HFFc6 (cell line): ENCODE measurements around the gene TMPRSS5. TPM values are rescaled to one million over a fixed set of nuclear protein-coding genes. Genes with fewer than 3 reads are reported as not detected.
A peak's percentile ranks its signal among the peaks of the same experiment; 100 is the strongest.

Experiments used
- DNase-seq: peaks from one replicate; pipeline ENCODE4 v3.0.0-alpha.2; 2018
- H3K27ac Mint-ChIP-seq: 2 replicates; pipeline ENCODE4 v1.8.0; 2020; ENCODE audit warnings: mild to moderate bottlenecking, mixed read lengths
- H3K27me3 Mint-ChIP-seq: 2 replicates; pipeline ENCODE4 v1.8.0; 2021; ENCODE audit warnings: mild to moderate bottlenecking, moderate library complexity, mixed read lengths; ENCODE audit not compliant: insufficient read depth
- H3K36me3 Mint-ChIP-seq: 2 replicates; pipeline ENCODE4 v1.8.0; 2021; ENCODE audit warnings: low read depth, mixed read lengths
- H3K4me1 Mint-ChIP-seq: 2 replicates; pipeline ENCODE4 v1.8.0; 2020; ENCODE audit warnings: low read depth, mixed read lengths
- H3K4me3 Mint-ChIP-seq: 2 replicates; pipeline ENCODE4 v1.8.0; 2020; ENCODE audit warnings: mild to moderate bottlenecking, moderate library complexity, mixed read lengths
- H3K9me3 Mint-ChIP-seq: 2 replicates; pipeline ENCODE4 v1.8.0; 2020; ENCODE audit warnings: mild to moderate bottlenecking, mixed read lengths
- total RNA-seq, 6 experiments: library from RNA; stranded (reverse); fragmentation: NEBNext Ultra II Directional; extraction: Animal tissue kit (Norgen Biotek cat#: 25700); gene quantifications; 2 replicates in 1 of 6; 3 replicates in 5 of 6; pipeline ENCODE4 v1.2.3, GENCODE V29; 2021
- TF ChIP-seq, protein P1 (sequence below): fragments of 200-600 bp; sonication (generic); IDR thresholded peaks from 2 replicates; pipeline ENCODE4 v1.5.0; 2021; ENCODE audit warnings: antibody characterized with exemption, mild to moderate bottlenecking

Gene TMPRSS5
- total RNA-seq, 6 experiments from 2014 or later: 0.08 to 0.24 TPM; not detected in 4

DNA sequence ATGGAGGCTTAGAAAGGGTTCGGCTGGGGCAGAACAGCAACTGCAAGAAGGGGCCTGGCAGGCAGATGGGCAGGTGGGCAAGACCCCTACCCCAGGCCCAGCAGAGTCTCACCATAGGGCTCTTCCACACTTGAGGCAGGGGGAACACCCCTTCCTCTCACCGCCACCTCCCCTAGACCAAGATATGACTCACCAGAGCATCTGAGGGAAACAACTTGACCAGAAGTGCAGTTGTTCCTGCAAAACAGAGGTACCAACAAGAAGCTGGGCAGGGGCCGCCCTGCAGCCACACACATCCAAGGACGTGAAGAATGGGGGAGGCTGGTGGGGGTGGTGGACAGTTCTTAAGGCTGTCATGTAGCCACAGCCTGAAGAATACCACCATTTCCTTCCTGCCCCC, 10.9 kb downstream of the TMPRSS5 start:
- Mint-ChIP-seq H3K36me3 (no peaks in the 10 kb centered on the region), H3K27ac (no peak overlapping the region), H3K27me3 (peaks cover 3% of the 10 kb centered on the region), H3K9me3 (peaks cover 3% of the 10 kb centered on the region; the same call in 1 of the 2 replicates), H3K4me3 (no peak overlapping the region), H3K4me1 (peaks cover 5% of the 10 kb centered on the region; the same call in 1 of the 2 replicates)
- no peak for DNase-seq
- TF ChIP-seq, protein P1, sequence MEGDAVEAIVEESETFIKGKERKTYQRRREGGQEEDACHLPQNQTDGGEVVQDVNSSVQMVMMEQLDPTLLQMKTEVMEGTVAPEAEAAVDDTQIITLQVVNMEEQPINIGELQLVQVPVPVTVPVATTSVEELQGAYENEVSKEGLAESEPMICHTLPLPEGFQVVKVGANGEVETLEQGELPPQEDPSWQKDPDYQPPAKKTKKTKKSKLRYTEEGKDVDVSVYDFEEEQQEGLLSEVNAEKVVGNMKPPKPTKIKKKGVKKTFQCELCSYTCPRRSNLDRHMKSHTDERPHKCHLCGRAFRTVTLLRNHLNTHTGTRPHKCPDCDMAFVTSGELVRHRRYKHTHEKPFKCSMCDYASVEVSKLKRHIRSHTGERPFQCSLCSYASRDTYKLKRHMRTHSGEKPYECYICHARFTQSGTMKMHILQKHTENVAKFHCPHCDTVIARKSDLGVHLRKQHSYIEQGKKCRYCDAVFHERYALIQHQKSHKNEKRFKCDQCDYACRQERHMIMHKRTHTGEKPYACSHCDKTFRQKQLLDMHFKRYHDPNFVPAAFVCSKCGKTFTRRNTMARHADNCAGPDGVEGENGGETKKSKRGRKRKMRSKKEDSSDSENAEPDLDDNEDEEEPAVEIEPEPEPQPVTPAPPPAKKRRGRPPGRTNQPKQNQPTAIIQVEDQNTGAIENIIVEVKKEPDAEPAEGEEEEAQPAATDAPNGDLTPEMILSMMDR: no peak

- no peak for DNase-seq
- Mint-ChIP-seq H3K27ac (no peak overlapping the region), H3K9me3 (peaks cover 4% of the 10 kb centered on the region; the same call in 1 of the 2 replicates), H3K36me3 (no peaks in the 10 kb centered on the region), H3K27me3 (peaks cover 2% of the 10 kb centered on the region; the same call in 1 of the 2 replicates), H3K4me1 (peaks cover 7% of the 10 kb centered on the region; the same call in 1 of the 2 replicates), H3K4me3 (no peak overlapping the region)
- TF ChIP-seq, protein P1: no peak
Observed at GRCh38 chr11:113694390-113694789, 11.7 kb downstream of the TMPRSS5 start.

DNA sequence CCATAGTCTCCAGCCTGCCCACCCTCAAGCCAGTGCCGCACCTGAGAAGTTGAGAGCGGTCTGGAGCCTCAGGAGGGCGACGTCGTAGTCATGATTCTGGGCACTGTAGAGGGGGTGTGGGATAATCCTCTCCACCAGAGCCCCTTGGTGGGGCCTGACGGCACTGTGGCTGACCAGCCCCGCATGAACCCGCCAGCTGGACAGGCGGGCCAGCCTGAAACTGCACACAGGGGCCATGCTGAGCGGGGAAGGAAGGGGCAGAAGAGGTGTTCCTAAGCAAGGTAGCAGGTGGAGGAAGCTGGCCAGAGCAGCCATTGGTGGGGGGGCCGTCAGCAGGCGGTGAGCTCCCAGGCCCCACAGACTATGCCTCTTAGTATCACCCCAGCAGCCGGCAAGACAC, 13.1 kb downstream of the TMPRSS5 start:
- DNase-seq: no peak
- Mint-ChIP-seq H3K27ac (no peak overlapping the region), H3K9me3 (peaks cover 4% of the 10 kb centered on the region; the same call in 1 of the 2 replicates), H3K27me3 (peaks cover 2% of the 10 kb centered on the region; the same call in 1 of the 2 replicates), H3K4me1 (peaks cover 7% of the 10 kb centered on the region; the same call in 1 of the 2 replicates), H3K4me3 (no peak overlapping the region), H3K36me3 (no peaks in the 10 kb centered on the region)
- TF ChIP-seq, protein P1: no peak

DNA sequence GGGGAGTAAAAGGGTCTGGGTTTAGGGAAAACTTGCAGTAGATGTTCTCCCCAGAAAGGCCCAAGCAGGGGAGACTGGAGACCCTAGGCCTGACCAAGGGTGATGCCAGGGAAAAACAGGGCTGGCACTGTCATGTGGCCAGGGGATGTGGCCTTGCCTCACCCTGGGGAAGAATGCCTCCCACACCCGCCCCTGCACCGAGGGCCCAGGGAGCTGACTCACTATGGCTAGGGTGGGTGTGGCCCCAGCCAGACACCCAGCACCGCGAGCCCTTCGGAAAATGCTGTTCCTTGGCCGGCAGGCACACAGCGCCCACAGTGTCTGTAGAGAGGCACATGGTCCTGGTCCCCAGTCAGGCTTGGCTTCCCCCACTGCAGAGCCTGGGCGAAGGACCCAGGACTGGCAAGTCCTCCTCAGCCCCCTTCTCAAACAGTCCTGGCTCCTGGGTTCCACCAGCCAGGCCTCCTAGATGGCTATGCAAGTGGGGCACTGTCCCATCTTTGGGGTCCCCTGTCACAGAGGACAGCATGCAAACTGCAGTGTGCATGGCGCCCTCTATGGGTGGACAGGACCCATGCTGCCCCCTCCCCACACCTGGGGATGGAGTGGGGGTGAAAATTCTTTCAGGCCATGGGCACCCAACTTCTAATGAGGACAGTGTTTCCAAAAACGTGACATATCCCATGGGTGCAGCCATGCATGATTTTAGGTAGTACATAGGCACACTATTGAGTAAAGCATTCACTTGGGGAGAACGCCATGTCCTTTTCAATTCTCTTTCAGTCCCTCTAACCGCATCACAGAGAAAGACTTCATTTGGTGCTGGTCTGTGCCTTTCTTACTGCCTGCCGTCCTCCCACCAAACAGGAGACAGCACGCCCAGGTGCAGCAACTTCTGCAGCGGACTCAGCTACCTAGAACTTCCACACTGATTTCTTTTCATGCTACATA, 15.2 kb downstream of the TMPRSS5 start:
- Mint-ChIP-seq H3K4me3 (no peak overlapping the region), H3K27ac (peak overlapping the region; percentile 75), H3K9me3 (peaks cover 4% of the 10 kb centered on the region), H3K36me3 (no peaks in the 10 kb centered on the region), H3K27me3 (peaks cover 2% of the 10 kb centered on the region; the same call in 1 of the 2 replicates), H3K4me1 (peaks cover 7% of the 10 kb centered on the region; the same call in 1 of the 2 replicates)
- peak; percentile 21 for DNase-seq
- TF ChIP-seq, protein P1: peak; percentile 61

GRCh38 chr11:113689768-113690618, 16.1 kb downstream of the TMPRSS5 start:
- no peak for DNase-seq
- Mint-ChIP-seq H3K27me3 (peaks cover 2% of the 10 kb centered on the region; the same call in 1 of the 2 replicates), H3K4me1 (peaks cover 7% of the 10 kb centered on the region; the same call in 1 of the 2 replicates), H3K27ac (peak overlapping the region; percentile 75), H3K4me3 (no peak overlapping the region), H3K9me3 (peaks cover 4% of the 10 kb centered on the region), H3K36me3 (no peaks in the 10 kb centered on the region)
- TF ChIP-seq, protein P1: no peak
